Ovary (tissue), 3 donors: ENCODE results near the gene IL4I1.

Source experiments
- CTCF ChIP-seq, 3 donors: fragments of 450-650 bp in 2 of 3; fragments of 200-600 bp in 1 of 3; IDR thresholded peaks; one replicate each; pipeline versions ENCODE4 v1.5.1 to v1.8.0; 2016 to 2022; ENCODE audit warnings: antibody characterized with exemption in 3 of 3, mild to moderate bottlenecking in 1 of 3
- EP300 ChIP-seq: sonication (generic); formaldehyde crosslinking; IDR thresholded peaks from one replicate; pipeline ENCODE4 v1.6.1; 2017; ENCODE audit warnings: antibody characterized with exemption
- POLR2A ChIP-seq: fragments of 450-650 bp; IDR thresholded peaks from one replicate; pipeline ENCODE4 v1.6.1; 2017; ENCODE audit warnings: antibody characterized with exemption, mild to moderate bottlenecking, moderate library complexity
- donor health status: DM: no; HTN: no; CAD: no.

DNA sequence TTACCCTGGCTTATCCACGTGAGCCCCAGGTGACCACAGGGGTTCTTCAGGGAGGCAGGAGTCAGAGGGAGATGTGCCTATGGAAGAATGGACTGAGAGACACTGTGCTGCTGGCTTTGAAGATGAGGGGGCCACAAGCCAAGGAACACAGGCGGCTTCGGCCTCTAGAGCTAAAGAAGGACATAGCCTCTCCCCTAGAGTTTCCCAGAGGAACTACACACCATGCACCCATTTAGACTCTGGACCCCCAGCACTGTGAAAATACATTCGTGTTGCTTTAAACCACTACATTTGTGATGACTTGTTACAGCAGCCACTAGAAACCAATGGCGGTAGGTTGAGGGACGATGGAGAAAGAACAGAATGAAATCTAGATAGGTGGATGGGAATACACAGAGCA lies 18.6 kb upstream of the IL4I1 start:
- TF ChIP-seq CTCF (IDR thresholded peaks at IDR 0.05) (no peak), POLR2A (no peak), EP300 (no peak)
